B cell (primary cell): ENCODE data around the gene CPA4. TPM values are rescaled to one million over a fixed set of nuclear protein-coding genes. Genes with fewer than 3 reads are reported as not detected.

Experiments used
- ATAC-seq: fragments of 200-7000 bp; cut with Tn5 transposase; one replicate; pipeline ENCODE4 v1.10.0; 2021; ENCODE audit warnings: low read depth, mild to moderate bottlenecking, moderate number of reproducible peaks, moderate library complexity
- CTCF ChIA-PET: fragments of 350-600 bp; sonication (Branson Sonifier 250); formaldehyde crosslinking; loops from one replicate; lab custom pipeline; 2021; ENCODE audit warnings: antibody characterized with exemption, inconsistent platforms; lab: Charles Lee
- POLR2A ChIA-PET: fragments of 350-600 bp; sonication (Branson Sonifier 250); formaldehyde crosslinking; loops from one replicate; lab custom pipeline; 2021; ENCODE audit warnings: antibody characterized with exemption; lab: Charles Lee
- DNase-seq: peaks from one replicate; pipeline ENCODE4 v3.0.0; 2013
- H2AFZ ChIP-seq: 2 replicates; pipeline ENCODE4 v1.6.1; 2012; ENCODE audit warnings: mild to moderate bottlenecking, low read depth, low read length; ENCODE audit not compliant: insufficient read depth, poor library complexity, severe bottlenecking
- H3K27ac ChIP-seq, 2 donors: 1 replicate in 1 of 2; 2 replicates in 1 of 2; pipeline ENCODE4 v1.5.1; 2012 to 2013; ENCODE audit warnings: low read length in 2 of 2, mild to moderate bottlenecking in 2 of 2, moderate library complexity in 1 of 2
- H3K27me3 ChIP-seq, 4 experiments: fragments of 200-600 bp in 1 of 4; sonication (generic) in 1 of 4; replicated peaks in 1 of 4; 1 replicate in 2 of 4; 2 replicates in 2 of 4; pipeline versions ENCODE4 v1.6.1 to v1.7.0; 2013 to 2016; ENCODE audit warnings: low read length in 3 of 4, mild to moderate bottlenecking in 2 of 4, mixed read lengths in 1 of 4, moderate library complexity in 1 of 4; ENCODE audit not compliant: insufficient read depth in 4 of 4, control insufficient read depth in 3 of 4; ENCODE audit errors: control extremely low read depth in 1 of 4
- H3K36me3 ChIP-seq, 2 experiments: replicated peaks in 1 of 2; 1 replicate in 1 of 2; 2 replicates in 1 of 2; pipeline versions ENCODE4 v1.6.1 to v1.7.1; 2013; ENCODE audit warnings: low read length in 1 of 2; ENCODE audit not compliant: insufficient read depth in 2 of 2, control insufficient read depth in 1 of 2; ENCODE audit errors: control extremely low read depth in 1 of 2, extremely low read depth in 1 of 2
- H3K4me1 ChIP-seq, 2 donors: fragments of 200-600 bp in 1 of 2; sonication (generic) in 1 of 2; 1 replicate in 1 of 2; 2 replicates in 1 of 2; pipeline versions ENCODE4 v1.5.1 to v1.6.1; 2013 to 2017; ENCODE audit warnings: low read length in 2 of 2; ENCODE audit not compliant: control insufficient read depth in 2 of 2, insufficient read depth in 2 of 2
- H3K4me2 ChIP-seq: replicated peaks from 2 replicates; pipeline ENCODE3; 2012; ENCODE audit warnings: mild to moderate bottlenecking, low read depth, low read length; ENCODE audit not compliant: poor library complexity, severe bottlenecking
- H3K4me3 ChIP-seq, 5 experiments: fragments of 200-600 bp in 1 of 5; sonication (generic) in 1 of 5; 1 replicate in 3 of 5; 2 replicates in 2 of 5; pipeline versions ENCODE4 v1.5.1 to v1.7.0; 2011 to 2016; ENCODE audit warnings: low read length in 4 of 5, mild to moderate bottlenecking in 4 of 5, low read depth in 2 of 5, control low read depth in 1 of 5, moderate library complexity in 1 of 5; ENCODE audit not compliant: insufficient read depth in 1 of 5; ENCODE audit errors: control extremely low read depth in 1 of 5, extremely low read depth in 1 of 5
- H3K79me2 ChIP-seq: fragments of 200-600 bp; sonication (generic); one replicate; pipeline ENCODE4 v1.6.0; 2016; ENCODE audit warnings: low read length; ENCODE audit not compliant: control insufficient read depth, insufficient read depth
- H3K9ac ChIP-seq: fragments of 200-600 bp; sonication (generic); 2 replicates; pipeline ENCODE4 v1.6.1; 2017; ENCODE audit warnings: mild to moderate bottlenecking, low read length, moderate library complexity
- H3K9me3 ChIP-seq, 3 donors: one replicate each; pipeline versions ENCODE4 v1.6.1 to v1.7.1; 2013; ENCODE audit warnings: low read length in 2 of 3; ENCODE audit not compliant: control insufficient read depth in 2 of 3, insufficient read depth in 1 of 3; ENCODE audit errors: control extremely low read depth in 1 of 3
- H4K20me1 ChIP-seq: 2 replicates; pipeline ENCODE4 v1.6.0; 2012; ENCODE audit warnings: mild to moderate bottlenecking, low read length; ENCODE audit not compliant: insufficient read depth, control insufficient read depth, poor library complexity, severe bottlenecking
- H3K27ac Mint-ChIP-seq: one replicate; pipeline ENCODE4 v1.8.0; 2021; ENCODE audit warnings: mixed read lengths
- H3K27me3 Mint-ChIP-seq: one replicate; pipeline ENCODE4 v1.8.0; 2021; ENCODE audit warnings: mixed read lengths
- H3K4me1 Mint-ChIP-seq: one replicate; pipeline ENCODE4 v1.8.0; 2021; ENCODE audit warnings: mixed read lengths
- H3K4me3 Mint-ChIP-seq: one replicate; pipeline ENCODE4 v1.8.0; 2021; ENCODE audit warnings: mixed read lengths
- H3K9me3 Mint-ChIP-seq: one replicate; pipeline ENCODE4 v1.8.0; 2022; ENCODE audit warnings: mixed read lengths; ENCODE audit not compliant: insufficient read depth
- EZH2 ChIP-seq: IDR thresholded peaks from 2 replicates; pipeline ENCODE4 v1.6.1; 2012; ENCODE audit warnings: borderline replicate concordance, low read depth, mild to moderate bottlenecking, moderate library complexity, low read length; ENCODE audit not compliant: insufficient read depth, poor library complexity, severe bottlenecking
- WGBS: methylation state at CpG from one replicate; pipeline ENCODE4 v1.1.5; 2013; ENCODE audit warnings: missing lambda C conversion rate; ENCODE audit not compliant: insufficient coverage; 5-methylcytosine and 5-hydroxymethylcytosine counted together
- intact Hi-C: fragments of 100-400 bp; cut with micrococcal nuclease; formaldehyde crosslinking; loops from one replicate; pipeline ENCODE4 v1.10.0; 2022
- polyA plus RNA-seq: library from polyadenylated mRNA; depleted of rRNA; stranded (reverse); fragments of >200 nt; gene quantifications from 2 replicates; pipeline ENCODE4 v1.2.3, GENCODE V29; 2012
- total RNA-seq, 2 donors: library from RNA; stranded (reverse); fragments of 120-200 nt in 1 of 2; gene quantifications; 1 replicate in 1 of 2; 2 replicates in 1 of 2; pipeline versions ENCODE4 v1.2.3 to v1.2.4, GENCODE V29; 2013 to 2022
- TF ChIP-seq, protein P1 (sequence below): fragments of 200-600 bp; IDR thresholded peaks from one replicate; pipeline ENCODE4 v1.8.0; 2022; ENCODE audit warnings: antibody characterized with exemption, mild to moderate bottlenecking

The CPA4 gene
- total and polyA plus RNA-seq, 2 donors (not counting 1 experiment from before 2014, with no cell fraction given): not detected

GRCh38 chr7:130272381-130273080 lies 20.4 kb upstream of the CPA4 start:
- peaks cover 0 to 2% of the 10 kb centered on the region in 2 donors for H3K4me1 ChIP-seq
- H3K9me3 ChIP-seq: peaks cover 0 to 7% (median 0%) of the 10 kb centered on the region in 3 donors
- H3K79me2 ChIP-seq: no peaks in the 10 kb centered on the region
- H3K27ac Mint-ChIP-seq: no peak overlapping the region
- TF ChIP-seq EZH2: no peak
- TF ChIP-seq, protein P1, sequence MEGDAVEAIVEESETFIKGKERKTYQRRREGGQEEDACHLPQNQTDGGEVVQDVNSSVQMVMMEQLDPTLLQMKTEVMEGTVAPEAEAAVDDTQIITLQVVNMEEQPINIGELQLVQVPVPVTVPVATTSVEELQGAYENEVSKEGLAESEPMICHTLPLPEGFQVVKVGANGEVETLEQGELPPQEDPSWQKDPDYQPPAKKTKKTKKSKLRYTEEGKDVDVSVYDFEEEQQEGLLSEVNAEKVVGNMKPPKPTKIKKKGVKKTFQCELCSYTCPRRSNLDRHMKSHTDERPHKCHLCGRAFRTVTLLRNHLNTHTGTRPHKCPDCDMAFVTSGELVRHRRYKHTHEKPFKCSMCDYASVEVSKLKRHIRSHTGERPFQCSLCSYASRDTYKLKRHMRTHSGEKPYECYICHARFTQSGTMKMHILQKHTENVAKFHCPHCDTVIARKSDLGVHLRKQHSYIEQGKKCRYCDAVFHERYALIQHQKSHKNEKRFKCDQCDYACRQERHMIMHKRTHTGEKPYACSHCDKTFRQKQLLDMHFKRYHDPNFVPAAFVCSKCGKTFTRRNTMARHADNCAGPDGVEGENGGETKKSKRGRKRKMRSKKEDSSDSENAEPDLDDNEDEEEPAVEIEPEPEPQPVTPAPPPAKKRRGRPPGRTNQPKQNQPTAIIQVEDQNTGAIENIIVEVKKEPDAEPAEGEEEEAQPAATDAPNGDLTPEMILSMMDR: no peak
- H3K4me3 Mint-ChIP-seq: no peak overlapping the region
- no peak overlapping the region for H2AFZ ChIP-seq
- H3K27me3 ChIP-seq: peaks cover 0 to 12% (median 6%) of the 10 kb centered on the region in 4 experiments
- no peak for DNase-seq
- intact Hi-C loops: no loop called here
- H3K4me1 Mint-ChIP-seq: no peaks in the 10 kb centered on the region
- H3K27me3 Mint-ChIP-seq: peaks cover 31% of the 10 kb centered on the region
- no peaks in the 10 kb centered on the region for H3K9me3 Mint-ChIP-seq
- ATAC-seq: no peak
- POLR2A ChIA-PET: no interaction called here
- H4K20me1 ChIP-seq: no peaks in the 10 kb centered on the region
- no peak overlapping the region for H3K9ac ChIP-seq
- no peak overlapping the region for H3K27ac ChIP-seq
- H3K4me3 ChIP-seq: no peak overlapping the region
- WGBS: 93% methylated on average over 22 of the region's 23 CpGs
- H3K36me3 ChIP-seq: no peaks in the 10 kb centered on the region
- CTCF ChIA-PET: no interaction called here
- H3K4me2 ChIP-seq: no peak overlapping the region

DNA sequence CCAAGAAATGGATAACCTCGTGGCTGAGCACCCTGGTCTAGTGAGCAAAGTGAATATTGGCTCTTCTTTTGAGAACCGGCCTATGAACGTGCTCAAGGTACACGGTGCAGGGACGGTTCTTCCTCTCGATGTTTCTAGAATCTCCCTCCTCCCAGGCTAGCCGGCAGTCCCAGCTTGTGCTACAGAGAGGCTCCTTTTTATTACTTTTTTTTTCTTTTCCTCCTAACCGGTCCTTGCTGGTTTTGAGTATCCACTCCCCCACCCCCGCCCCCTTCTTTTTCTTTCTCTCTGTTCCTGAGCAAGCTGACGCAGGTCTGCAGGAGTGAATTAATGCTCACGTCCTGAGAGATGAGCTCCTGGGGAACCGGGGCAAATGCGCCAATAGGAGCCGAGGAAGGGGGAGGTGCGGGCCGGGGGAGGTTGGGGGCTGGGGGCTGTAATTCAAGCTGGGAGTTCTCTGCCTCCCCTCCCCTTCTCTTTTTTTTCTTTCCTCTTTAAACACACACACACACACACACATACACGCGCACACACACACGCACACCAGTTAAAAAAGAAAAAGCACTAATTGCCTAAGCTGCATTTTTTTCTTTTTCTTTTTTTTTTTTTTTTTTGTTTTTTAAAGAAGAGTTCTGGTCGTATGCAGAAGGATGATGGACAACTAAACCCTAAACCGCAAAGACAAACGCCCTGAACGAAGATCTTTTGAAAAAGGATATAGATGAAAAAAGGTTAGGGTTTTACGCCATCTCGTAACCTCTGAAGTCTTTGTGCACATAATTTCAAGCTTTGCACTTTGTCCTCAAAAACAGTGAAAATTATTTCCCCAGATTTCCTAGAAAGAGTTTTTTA lies 19.7 kb upstream of the CPA4 start:
- Histone ChIP-seq H3K4me1 (peaks cover 0 to 2% of the 10 kb centered on the region in 2 donors), H4K20me1 (no peaks in the 10 kb centered on the region), H3K9ac (no peak overlapping the region), H3K27ac (no peak overlapping the region), H3K36me3 (no peaks in the 10 kb centered on the region), H3K4me2 (peak overlapping the region; percentile 38), H3K79me2 (no peaks in the 10 kb centered on the region), H3K4me3 (no peak overlapping the region), H3K9me3 (peaks cover 0 to 7% (median 0%) of the 10 kb centered on the region in 3 donors), H2AFZ (no peak overlapping the region), H3K27me3 (peaks cover 0 to 12% (median 6%) of the 10 kb centered on the region in 4 experiments)
- Mint-ChIP-seq H3K27ac (no peak overlapping the region), H3K9me3 (no peaks in the 10 kb centered on the region), H3K4me3 (no peak overlapping the region), H3K4me1 (no peaks in the 10 kb centered on the region), H3K27me3 (peaks cover 31% of the 10 kb centered on the region)
- TF ChIP-seq EZH2: no peak
- TF ChIP-seq, protein P1: no peak
- 19% methylated on average over 8 of the region's 25 CpGs for WGBS
- DNase-seq (no peak), ATAC-seq (no peak)
- intact Hi-C loops: no loop called here
- CTCF ChIA-PET: no interaction called here
- POLR2A ChIA-PET: no interaction called here
